NCI-H526 (cell line): ENCODE results near the gene ADAMTSL3.
A peak's percentile ranks its signal among the peaks of the same experiment; 100 is the strongest.

Experiments used
- DNase-seq, 2 experiments: peaks; one replicate each; lab custom pipeline; 2025; lab: John Stamatoyannopoulos, UW

The ADAMTSL3 gene

DNA sequence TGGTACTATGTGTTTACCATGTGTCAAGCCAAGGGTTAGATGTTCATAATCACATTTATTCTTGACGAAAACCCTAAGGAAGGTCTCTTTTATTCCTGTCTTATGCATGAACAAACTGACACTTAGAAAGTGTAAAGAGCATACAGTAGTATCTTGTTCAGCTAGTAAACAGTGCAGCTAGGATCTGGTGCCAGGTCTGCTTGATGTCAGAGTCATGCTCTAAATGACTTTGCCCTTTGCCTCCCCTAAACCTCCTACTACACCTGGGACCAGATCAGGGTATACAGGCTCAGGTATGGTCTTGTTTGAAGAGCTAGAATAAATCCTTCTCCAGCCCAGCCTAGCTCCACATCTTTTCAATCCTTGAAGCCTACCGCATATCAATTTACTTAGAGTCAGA is 232.4 kb downstream of the ADAMTSL3 start:
- DNase-seq = no peak

- DNase-seq = no peak
Observed at GRCh38 chr15:83887404-83887803, 233.5 kb downstream of the ADAMTSL3 start.

GRCh38 chr15:83887961-83888360 is 234.0 kb downstream of the ADAMTSL3 start:
- DNase-seq = no peak

- DNase-seq = no peak
Observed at GRCh38 chr15:83889995-83890394, 236.1 kb downstream of the ADAMTSL3 start.

DNA sequence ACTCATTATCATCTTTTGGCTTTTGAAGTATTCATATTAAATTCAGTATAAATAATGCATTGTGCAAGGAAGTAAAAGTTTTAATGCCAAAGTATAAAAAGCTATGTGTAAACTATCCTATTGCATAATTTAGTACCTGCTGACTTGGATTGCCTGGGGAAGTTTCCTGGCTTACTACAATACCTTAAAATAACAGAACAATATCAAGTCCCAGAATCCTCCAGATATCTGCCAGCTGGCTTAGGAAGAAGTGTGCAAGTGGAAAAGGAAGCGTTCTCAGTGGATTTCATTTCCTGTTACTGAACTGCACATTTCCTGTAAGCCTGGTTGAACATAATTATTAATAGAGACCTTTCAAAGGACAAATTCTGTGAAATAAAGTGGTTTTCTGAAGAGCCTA is 236.7 kb downstream of the ADAMTSL3 start:
- no peak for DNase-seq

DNA sequence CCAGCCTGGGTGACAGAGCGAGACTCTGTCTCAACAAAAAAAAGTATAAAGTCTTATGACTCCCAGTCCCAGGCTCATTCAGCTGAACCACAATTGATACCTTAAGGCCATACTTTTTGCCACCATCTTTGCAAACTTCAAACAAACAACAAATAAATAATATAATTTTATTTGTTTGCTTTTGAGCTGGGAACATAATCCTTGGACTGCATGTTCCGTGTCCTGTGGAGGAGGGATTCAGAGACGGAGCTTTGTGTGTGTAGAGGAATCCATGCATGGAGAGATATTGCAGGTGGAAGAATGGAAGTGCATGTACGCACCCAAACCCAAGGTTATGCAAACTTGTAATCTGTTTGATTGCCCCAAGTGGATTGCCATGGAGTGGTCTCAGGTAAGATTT is 238.6 kb downstream of the ADAMTSL3 start:
- DNase-seq = no peak

- DNase-seq = no peak
Observed at GRCh38 chr15:83893308-83893707, 239.4 kb downstream of the ADAMTSL3 start.

DNA sequence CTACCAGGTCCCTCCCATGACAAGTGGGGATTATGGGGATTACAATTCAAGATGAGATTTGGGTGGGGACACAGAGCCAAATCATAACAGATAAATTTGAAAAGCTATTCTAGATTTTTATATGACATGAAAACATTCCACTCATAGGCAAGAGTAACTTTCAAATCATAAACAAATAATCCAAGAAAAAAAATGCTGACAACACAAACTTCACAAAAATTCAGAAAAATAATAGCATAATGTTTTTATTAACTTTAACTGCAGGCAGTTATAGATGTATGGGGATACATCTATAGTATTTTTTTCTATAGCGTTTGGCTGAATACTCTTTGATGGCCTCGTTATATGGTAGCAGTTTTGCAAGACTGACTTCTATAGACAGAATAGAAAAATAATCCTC is 243.1 kb downstream of the ADAMTSL3 start:
- DNase-seq = no peak

DNA sequence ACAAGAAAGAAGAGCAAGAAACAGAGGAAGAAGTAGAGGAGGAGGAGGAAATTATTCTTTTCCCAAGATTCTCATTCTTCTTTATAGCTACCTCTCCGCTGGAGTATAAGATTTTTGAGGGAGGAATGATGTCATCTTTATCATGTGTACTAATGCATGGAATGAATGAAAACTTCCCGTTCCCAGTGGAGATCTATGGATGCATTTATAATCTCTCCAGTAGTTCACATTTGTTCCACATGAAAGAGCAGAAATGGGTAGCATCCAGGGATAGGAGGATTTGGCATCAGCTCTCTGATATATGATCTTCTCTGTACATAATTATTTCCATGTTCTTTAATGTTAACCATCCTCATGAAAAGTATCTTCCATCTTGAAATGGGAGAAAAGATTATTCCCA is 244.4 kb downstream of the ADAMTSL3 start:
- DNase-seq = no peak

DNA sequence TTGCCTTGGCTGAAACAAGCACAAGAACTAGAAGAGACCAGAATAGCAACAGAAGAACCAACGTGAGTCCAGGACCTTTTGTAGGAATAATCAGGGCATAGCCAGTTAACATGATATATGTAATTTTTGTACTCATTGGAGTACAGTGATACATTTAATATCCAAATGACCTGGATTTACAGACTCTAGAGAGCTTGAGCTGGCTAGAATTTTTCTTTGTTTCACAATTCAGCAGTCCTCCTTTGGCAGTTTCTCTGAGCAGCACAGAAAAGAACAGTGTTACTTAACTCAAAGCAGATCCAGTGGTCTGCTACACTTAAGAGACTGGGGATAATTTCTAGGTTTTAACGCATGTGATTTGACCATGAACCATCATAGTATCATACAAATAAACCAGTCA is 245.7 kb downstream of the ADAMTSL3 start:
- DNase-seq = no peak

- peak; percentile 9 to 26 for DNase-seq
Observed at GRCh38 chr15:83904107-83905040, 250.5 kb downstream of the ADAMTSL3 start.

GRCh38 chr15:83905556-83906273 is 251.8 kb downstream of the ADAMTSL3 start:
- no peak for DNase-seq

DNA sequence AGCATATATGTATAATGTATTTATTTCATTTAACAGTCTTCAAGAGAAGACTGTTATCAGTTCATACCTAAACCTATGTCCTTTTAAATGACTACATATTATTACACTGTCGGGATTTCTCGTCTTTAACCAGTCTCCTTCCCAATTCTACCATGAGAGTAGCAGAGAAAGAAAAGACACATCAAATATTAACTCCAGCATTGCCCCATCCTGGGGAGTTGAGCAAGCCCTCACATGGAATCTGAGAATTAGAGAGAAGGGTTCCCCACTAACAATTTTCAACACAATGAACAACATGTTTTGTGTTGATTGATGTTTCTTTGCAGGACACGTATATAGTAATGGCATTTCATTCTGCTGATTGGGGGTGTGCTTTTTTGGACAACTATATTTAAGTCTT is 257.4 kb downstream of the ADAMTSL3 start:
- DNase-seq = no peak

DNA sequence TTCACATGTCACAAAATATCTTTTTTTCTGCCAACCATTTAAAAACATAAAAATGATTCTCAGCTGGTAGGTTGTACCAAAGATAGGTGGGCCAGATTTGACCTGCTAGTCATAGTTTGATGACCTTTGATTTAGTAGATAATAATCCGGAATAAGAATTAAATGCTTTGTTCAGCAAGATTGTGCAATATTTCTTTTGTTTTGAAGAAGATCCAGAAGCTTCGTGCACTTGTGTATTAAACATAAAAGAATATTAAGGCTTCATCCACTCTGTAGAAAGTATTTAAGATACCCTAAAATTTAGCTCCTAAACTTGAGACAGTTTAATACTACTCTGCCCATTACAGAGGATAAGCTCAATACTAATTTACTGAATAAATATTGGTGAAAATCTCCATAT is 258.4 kb downstream of the ADAMTSL3 start:
- DNase-seq = no peak

- no peak for DNase-seq
Observed at GRCh38 chr15:83913034-83913632, 259.2 kb downstream of the ADAMTSL3 start.

- no peak for DNase-seq
Observed at GRCh38 chr15:83914906-83915305, 261.0 kb downstream of the ADAMTSL3 start.

DNA sequence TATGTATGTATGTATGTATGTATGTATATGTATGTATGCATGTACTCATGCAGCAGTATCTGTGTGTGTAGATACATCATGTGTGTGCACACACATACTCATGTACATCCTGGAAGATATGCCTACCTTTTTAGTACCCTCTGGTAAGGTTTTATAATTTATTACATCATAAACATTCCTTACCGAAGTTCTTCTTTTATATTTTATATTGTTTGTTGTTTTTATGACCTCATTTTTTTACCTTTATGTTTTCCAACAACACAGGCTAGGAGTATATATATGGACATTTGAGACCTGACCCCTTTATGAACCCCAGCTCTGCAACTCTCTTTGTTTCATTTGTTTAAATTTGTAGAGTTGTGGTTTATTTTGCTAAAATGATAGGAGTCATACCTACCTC is 263.5 kb downstream of the ADAMTSL3 start:
- DNase-seq = no peak

GRCh38 chr15:83918011-83918410 is 264.1 kb downstream of the ADAMTSL3 start:
- no peak for DNase-seq

DNA sequence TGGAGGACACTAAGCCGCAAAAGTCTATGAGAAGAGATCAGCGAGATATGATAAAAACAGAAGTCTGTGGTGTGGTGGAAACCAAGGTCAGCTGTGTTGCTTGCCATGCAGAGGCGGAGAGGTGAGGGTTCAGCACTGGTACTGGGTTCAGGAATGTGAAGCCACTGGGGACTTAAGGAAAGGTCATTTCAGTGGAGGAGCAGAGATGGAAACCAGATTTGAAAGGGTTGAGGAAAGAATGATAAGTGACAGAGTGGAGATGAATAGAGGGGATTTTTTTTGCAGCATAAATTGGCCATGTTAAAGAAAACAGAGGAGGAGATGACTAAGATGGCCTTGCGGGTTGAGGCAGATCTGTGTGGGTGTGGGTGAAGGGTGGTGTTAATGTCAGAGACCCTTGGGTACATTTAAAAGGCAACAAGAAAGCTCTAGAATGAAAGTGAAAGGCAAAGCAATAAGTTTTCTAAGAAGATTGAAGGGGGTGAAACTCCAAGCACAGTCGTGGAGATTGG is 265.5 kb downstream of the ADAMTSL3 start:
- no peak for DNase-seq

DNA sequence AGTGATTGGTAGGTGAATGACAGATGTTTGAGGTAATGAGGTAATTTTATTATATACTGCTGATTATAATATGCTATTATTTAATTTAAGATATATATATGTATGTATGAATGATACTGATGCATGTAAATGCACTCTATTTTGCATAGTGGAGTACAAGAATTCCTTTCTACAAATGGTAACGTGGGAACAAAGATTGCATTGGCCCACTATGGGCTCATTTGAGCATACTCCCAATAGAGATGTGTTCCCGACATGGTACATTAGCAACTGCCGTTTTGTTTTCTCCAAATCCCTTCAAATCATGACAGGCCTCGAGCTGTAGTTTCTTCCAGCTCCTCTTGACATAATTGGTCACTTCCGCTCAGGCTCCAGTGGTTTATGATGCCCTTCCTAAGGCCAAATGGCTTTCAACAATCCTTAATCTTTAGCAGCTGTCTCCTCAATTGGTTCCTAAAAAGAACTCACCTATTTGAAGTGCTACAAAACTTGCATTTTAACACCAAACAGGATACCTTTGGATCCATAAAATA is 266.1 kb downstream of the ADAMTSL3 start:
- no peak for DNase-seq

DNA sequence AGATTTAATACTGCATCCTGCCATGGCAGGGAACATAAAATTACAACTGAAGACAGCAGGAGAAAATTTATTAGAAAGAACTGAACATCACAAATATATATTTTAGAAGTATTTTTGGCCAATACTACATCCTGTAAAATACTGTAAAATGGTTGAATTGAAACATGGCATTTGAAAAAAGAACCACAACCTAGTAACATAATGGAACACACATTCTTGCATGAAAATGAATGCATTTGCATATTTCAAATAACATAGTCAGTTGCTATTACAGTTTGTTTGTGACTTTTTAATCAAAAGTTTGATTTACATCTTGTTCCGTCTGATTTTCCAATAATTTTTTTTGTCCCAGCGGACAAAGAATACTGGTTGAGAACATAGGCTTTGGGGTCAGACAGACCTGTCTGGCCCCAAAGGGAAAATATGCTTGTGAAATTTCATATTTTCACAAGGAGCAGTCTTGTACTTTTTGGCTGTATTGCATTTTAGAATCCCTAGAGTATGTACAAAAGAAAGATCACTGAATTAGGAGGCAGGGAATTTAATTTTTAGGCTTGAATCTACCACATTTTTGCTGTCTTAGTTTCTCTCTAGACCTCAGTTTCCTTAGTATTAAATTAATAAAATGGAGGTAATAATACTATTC is 268.8 kb downstream of the ADAMTSL3 start:
- no peak for DNase-seq

GRCh38 chr15:83926116-83926515 is 272.2 kb downstream of the ADAMTSL3 start:
- no peak for DNase-seq
